Effector memory CD4-positive, alpha-beta T cell (primary cell): Measurements from ENCODE around the gene ASB2.

Source experiments
- DNase-seq, 3 donors: peaks; one replicate each; pipeline ENCODE4 v3.0.0-alpha.2; 2020
- H3K27ac ChIP-seq: 2 replicates; pipeline ENCODE4 v1.7.0; 2013; ENCODE audit warnings: mild to moderate bottlenecking, low read length, moderate library complexity; ENCODE audit not compliant: insufficient read depth, poor library complexity, severe bottlenecking
- H3K27me3 ChIP-seq: replicated peaks from 2 replicates; pipeline ENCODE4 v1.7.0; 2013; ENCODE audit warnings: mild to moderate bottlenecking, low read length; ENCODE audit not compliant: insufficient read depth, control insufficient read depth, poor library complexity, severe bottlenecking
- H3K36me3 ChIP-seq: 2 replicates; pipeline ENCODE4 v1.7.0; 2013; ENCODE audit warnings: mild to moderate bottlenecking, low read length, moderate library complexity; ENCODE audit not compliant: control insufficient read depth, insufficient read depth
- H3K4me1 ChIP-seq: 2 replicates; pipeline ENCODE4 v1.7.0; 2013; ENCODE audit warnings: low read length, mild to moderate bottlenecking; ENCODE audit not compliant: control insufficient read depth, insufficient read depth, poor library complexity, severe bottlenecking
- H3K4me3 ChIP-seq: 2 replicates; pipeline ENCODE4 v1.7.0; 2013; ENCODE audit warnings: low read length, low read depth, mild to moderate bottlenecking; ENCODE audit not compliant: insufficient read depth, poor library complexity, severe bottlenecking
- H3K9me3 ChIP-seq: 2 replicates; pipeline ENCODE4 v1.7.0; 2013; ENCODE audit warnings: mild to moderate bottlenecking, low read length, moderate library complexity; ENCODE audit not compliant: control insufficient read depth

ASB2 gene

GRCh38 chr14:93895023-93895604, 81.3 kb downstream of the ASB2 start:
- Histone ChIP-seq H3K9me3 (no peaks in the 10 kb centered on the region), H3K36me3 (no peaks in the 10 kb centered on the region), H3K4me1 (no peaks in the 10 kb centered on the region), H3K27ac (no peak overlapping the region), H3K4me3 (no peak overlapping the region), H3K27me3 (no peaks in the 10 kb centered on the region)
- DNase-seq, result no peak

DNA sequence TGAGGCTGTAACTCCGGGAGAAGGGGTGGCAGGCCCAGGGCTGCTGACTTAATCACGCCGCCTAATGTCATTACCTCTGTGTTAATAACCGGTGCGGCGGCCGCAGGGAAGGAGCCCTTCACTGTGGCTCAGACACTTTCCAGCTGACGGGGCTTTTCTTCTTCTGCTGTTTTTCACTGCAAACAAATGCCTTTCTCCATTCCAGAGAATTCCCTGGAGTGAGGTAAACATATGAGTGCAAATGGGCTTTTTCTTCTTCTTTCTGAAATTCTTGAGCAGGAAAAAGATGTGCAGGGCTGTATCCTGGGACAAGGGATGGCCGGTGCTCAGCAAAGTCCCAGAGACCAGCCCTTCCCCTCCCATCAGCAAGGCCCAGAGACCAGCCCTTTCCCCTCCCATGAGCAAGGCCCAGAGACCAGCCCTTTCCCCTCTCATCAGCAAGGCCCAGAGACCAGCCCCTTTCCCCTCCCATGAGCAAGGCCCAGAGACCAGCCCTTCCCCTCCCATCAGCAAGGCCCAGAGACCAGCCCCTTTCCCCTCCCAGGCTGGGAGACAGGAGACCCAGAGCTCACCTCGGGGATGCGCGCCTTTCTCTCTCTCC, 82.6 kb downstream of the ASB2 start:
- Histone ChIP-seq H3K4me1 (no peaks in the 10 kb centered on the region), H3K9me3 (no peaks in the 10 kb centered on the region), H3K4me3 (no peak overlapping the region), H3K27me3 (no peaks in the 10 kb centered on the region), H3K27ac (no peak overlapping the region), H3K36me3 (no peaks in the 10 kb centered on the region)
- no peak for DNase-seq

GRCh38 chr14:93892923-93893558, 83.3 kb downstream of the ASB2 start:
- Histone ChIP-seq H3K36me3 (no peaks in the 10 kb centered on the region), H3K4me3 (no peak overlapping the region), H3K27ac (no peak overlapping the region), H3K27me3 (no peaks in the 10 kb centered on the region), H3K4me1 (no peaks in the 10 kb centered on the region), H3K9me3 (no peaks in the 10 kb centered on the region)
- peak; percentile 12 to 44 (median 26) for DNase-seq

DNA sequence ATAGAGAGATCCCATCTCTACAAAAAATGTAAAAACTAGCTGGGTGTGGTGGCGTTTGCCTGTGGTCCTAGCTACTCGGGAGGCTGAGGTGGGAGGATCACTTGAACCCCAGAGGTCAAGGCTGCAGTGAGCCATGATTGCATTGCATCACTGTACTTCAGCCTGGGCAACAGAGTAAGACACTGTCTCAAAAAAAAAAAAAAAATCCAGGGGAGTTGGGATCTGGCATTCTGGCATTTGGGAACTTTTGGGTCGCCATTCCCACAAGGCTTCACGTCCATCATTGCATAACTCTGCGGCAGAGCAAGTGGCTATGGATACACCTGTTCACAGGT, 83.9 kb downstream of the ASB2 start:
- Histone ChIP-seq H3K27ac (no peak overlapping the region), H3K36me3 (no peaks in the 10 kb centered on the region), H3K27me3 (no peaks in the 10 kb centered on the region), H3K9me3 (no peaks in the 10 kb centered on the region), H3K4me1 (no peaks in the 10 kb centered on the region), H3K4me3 (no peak overlapping the region)
- no peak for DNase-seq

GRCh38 chr14:93891756-93892504, 84.4 kb downstream of the ASB2 start:
- H3K27me3 ChIP-seq, result no peaks in the 10 kb centered on the region
- H3K4me3 ChIP-seq, result no peak overlapping the region
- H3K4me1 ChIP-seq, result no peaks in the 10 kb centered on the region
- no peak for DNase-seq
- no peaks in the 10 kb centered on the region for H3K36me3 ChIP-seq
- H3K27ac ChIP-seq, result no peak overlapping the region
- no peaks in the 10 kb centered on the region for H3K9me3 ChIP-seq

GRCh38 chr14:93889739-93890483, 86.5 kb downstream of the ASB2 start:
- H3K9me3 ChIP-seq, result no peaks in the 10 kb centered on the region
- no peak overlapping the region for H3K4me3 ChIP-seq
- H3K36me3 ChIP-seq, result no peaks in the 10 kb centered on the region
- no peaks in the 10 kb centered on the region for H3K27me3 ChIP-seq
- DNase-seq, result no peak
- no peaks in the 10 kb centered on the region for H3K4me1 ChIP-seq
- H3K27ac ChIP-seq, result no peak overlapping the region

DNA sequence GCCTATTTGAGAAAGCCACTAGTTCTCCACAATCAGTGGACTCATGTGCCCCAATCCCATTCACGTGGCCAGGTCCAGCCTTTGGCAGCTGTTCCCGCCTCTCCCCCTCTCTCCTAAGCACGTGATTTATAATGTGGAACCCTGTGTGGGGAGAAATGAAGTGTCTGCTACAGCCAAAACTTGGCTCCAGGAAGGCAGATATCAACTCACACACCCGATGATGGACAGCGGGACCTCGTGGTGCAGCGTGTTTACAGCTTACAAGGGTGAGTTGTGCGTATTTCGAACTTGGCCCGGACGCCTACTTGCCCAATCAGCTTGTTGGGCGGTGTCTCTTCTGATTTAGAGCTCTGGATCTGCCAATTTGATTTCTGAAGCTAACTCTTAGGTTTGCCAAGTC, 87.4 kb downstream of the ASB2 start:
- H3K9me3 ChIP-seq, result no peaks in the 10 kb centered on the region
- no peaks in the 10 kb centered on the region for H3K36me3 ChIP-seq
- H3K27me3 ChIP-seq, result no peaks in the 10 kb centered on the region
- DNase-seq, result no peak
- H3K27ac ChIP-seq, result no peak overlapping the region
- H3K4me3 ChIP-seq, result no peak overlapping the region
- no peaks in the 10 kb centered on the region for H3K4me1 ChIP-seq

- DNase-seq, result no peak
- H3K27ac ChIP-seq, result no peak overlapping the region
- no peaks in the 10 kb centered on the region for H3K4me1 ChIP-seq
- no peaks in the 10 kb centered on the region for H3K27me3 ChIP-seq
- H3K9me3 ChIP-seq, result no peaks in the 10 kb centered on the region
- no peaks in the 10 kb centered on the region for H3K36me3 ChIP-seq
- no peak overlapping the region for H3K4me3 ChIP-seq
Measured at GRCh38 chr14:93884950-93885349, 91.4 kb downstream of the ASB2 start.
